ENCODE data around the gene DUSP15. TPM values are rescaled to one million over a fixed set of nuclear protein-coding genes. Genes with fewer than 3 reads are reported as not detected.

The DUSP15 gene
- total and polyA plus RNA-seq, 2 of the 4 experiments (the other 2 are of a cell fraction) = not detected

DNA sequence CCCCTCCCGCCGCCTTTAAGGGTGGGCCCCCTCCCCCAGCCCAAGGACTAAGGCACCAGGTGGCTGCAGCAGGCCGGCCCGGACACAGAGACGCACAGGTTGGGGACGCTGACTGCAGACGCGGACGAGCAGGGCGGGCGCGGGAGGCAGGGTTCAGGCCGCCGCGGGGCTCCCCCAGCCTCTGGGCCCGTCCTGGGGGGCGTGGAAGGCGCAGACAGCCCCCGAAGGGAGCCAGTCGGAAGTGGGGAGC is 9.3 kb downstream of the DUSP15 start:
- WGBS, 2 experiments (ENCODE audit: extremely low coverage in 2 of 2, insufficient read length in 1 of 2) = 4% methylated on average over 11 of the region's 20 CpGs; no CpG with 5 or more reads in 1 of the 2 experiments
- Histone ChIP-seq H3K14ac (replicated peaks; ENCODE audit: low read depth, low read length) (no peak overlapping the region), H4K5ac (ENCODE audit: low read depth, low read length) (no peak overlapping the region), H2BK15ac (ENCODE audit: low read depth, low read length) (no peak overlapping the region), H3K9me3 (ENCODE audit: control insufficient read depth, insufficient read depth, low read length) (no peaks in the 10 kb centered on the region), H2AK9ac (replicated peaks; ENCODE audit: low read depth, low read length, poor library complexity) (no peak overlapping the region), H3K9me1 (ENCODE audit: insufficient read depth, low read length) (no peaks in the 10 kb centered on the region; the same call in 1 of the 2 replicates), H3K23ac (ENCODE audit: low read depth, low read length) (no peak overlapping the region), H3K4me2 (ENCODE audit: low read depth, low read length) (peak overlapping the region; percentile 78), H3K27me3 (ENCODE audit: control insufficient read depth, insufficient read depth, low read length) (peaks cover 85% of the 10 kb centered on the region), H3K4ac (ENCODE audit: low read depth, low read length) (no peak overlapping the region), H4K91ac (ENCODE audit: insufficient read depth, low read depth, low read length) (no peak overlapping the region), H3K27ac (ENCODE audit: insufficient read depth, low read length) (no peak overlapping the region), H4K20me1 (ENCODE audit: insufficient read depth, low read length) (no peaks in the 10 kb centered on the region), H3K36me3 (ENCODE audit: control insufficient read depth, insufficient read depth, low read length) (no peaks in the 10 kb centered on the region), H4K8ac (ENCODE audit: low read depth in 2 of 2, low read length in 2 of 2) (no peak overlapping the region), H3K4me3 (ENCODE audit: insufficient read depth, low read depth, low read length) (peak overlapping the region; percentile 37), H2AK5ac (ENCODE audit: low read depth, low read length) (no peak overlapping the region), H2BK20ac (ENCODE audit: low read depth, low read length) (no peak overlapping the region), H2AFZ (replicated peaks; ENCODE audit: low read length, poor library complexity) (peak overlapping the region; percentile 85), H2BK120ac (ENCODE audit: low read depth, low read length) (no peak overlapping the region), H2BK5ac (ENCODE audit: low read depth, low read length, poor library complexity, severe bottlenecking) (no peak overlapping the region), H3K9ac (ENCODE audit: low read depth, low read length) (no peak overlapping the region), H3K4me1 (ENCODE audit: control insufficient read depth, insufficient read depth, low read length) (peaks cover 2% of the 10 kb centered on the region; the same call in 1 of the 2 replicates), H3K79me1 (ENCODE audit: low read depth in 1 of 2, low read length in 2 of 2) (no peaks in the 10 kb centered on the region), H3K56ac (ENCODE audit: extremely low read depth, insufficient read depth, low read length) (no peak overlapping the region), H3K18ac (ENCODE audit: low read depth, low read length) (no peak overlapping the region)
- ATAC-seq (ENCODE audit: low read depth) (peak; percentile 40; the same call in 1 of the 2 replicates), DNase-seq (no peak)
- CTCF ChIA-PET = no interaction called here
- POLR2A ChIA-PET (ENCODE audit: unreplicated experiment) = no interaction called here
- intact Hi-C loops (cut with micrococcal nuclease) = no loop called here
- BruUV-seq (replicated peaks) = no TSS peak
- TF ChIP-seq RFX5 (IDR thresholded peaks at IDR 0.05; ENCODE audit: low read depth, low read length) = no peak
- no peak for TF ChIP-seq NFE2L2 (IDR thresholded peaks at IDR 0.05; ENCODE audit: low read depth, low read length)
- TF ChIP-seq, protein P1, sequence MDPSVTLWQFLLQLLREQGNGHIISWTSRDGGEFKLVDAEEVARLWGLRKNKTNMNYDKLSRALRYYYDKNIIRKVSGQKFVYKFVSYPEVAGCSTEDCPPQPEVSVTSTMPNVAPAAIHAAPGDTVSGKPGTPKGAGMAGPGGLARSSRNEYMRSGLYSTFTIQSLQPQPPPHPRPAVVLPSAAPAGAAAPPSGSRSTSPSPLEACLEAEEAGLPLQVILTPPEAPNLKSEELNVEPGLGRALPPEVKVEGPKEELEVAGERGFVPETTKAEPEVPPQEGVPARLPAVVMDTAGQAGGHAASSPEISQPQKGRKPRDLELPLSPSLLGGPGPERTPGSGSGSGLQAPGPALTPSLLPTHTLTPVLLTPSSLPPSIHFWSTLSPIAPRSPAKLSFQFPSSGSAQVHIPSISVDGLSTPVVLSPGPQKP (IDR thresholded peaks at IDR 0.05; ENCODE audit: borderline replicate concordance, low read depth, low read length) = no peak
- TF ChIP-seq CEBPB (IDR thresholded peaks at IDR 0.05; ENCODE audit: low read depth, low read length) = no peak
- TF ChIP-seq, protein P2, sequence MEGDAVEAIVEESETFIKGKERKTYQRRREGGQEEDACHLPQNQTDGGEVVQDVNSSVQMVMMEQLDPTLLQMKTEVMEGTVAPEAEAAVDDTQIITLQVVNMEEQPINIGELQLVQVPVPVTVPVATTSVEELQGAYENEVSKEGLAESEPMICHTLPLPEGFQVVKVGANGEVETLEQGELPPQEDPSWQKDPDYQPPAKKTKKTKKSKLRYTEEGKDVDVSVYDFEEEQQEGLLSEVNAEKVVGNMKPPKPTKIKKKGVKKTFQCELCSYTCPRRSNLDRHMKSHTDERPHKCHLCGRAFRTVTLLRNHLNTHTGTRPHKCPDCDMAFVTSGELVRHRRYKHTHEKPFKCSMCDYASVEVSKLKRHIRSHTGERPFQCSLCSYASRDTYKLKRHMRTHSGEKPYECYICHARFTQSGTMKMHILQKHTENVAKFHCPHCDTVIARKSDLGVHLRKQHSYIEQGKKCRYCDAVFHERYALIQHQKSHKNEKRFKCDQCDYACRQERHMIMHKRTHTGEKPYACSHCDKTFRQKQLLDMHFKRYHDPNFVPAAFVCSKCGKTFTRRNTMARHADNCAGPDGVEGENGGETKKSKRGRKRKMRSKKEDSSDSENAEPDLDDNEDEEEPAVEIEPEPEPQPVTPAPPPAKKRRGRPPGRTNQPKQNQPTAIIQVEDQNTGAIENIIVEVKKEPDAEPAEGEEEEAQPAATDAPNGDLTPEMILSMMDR (conservative IDR thresholded peaks at IDR 0.05; ENCODE audit: low read depth, low read length) = no peak
- TF ChIP-seq MAFK (IDR thresholded peaks at IDR 0.05; ENCODE audit: low read depth, low read length) = no peak
- TF ChIP-seq RCOR1 (IDR thresholded peaks at IDR 0.05; ENCODE audit: insufficient replicate concordance, low read length) = no peak
- no peak for TF ChIP-seq CHD1 (IDR thresholded peaks at IDR 0.05; ENCODE audit: low read depth, low read length)
- TF ChIP-seq POLR2A (IDR thresholded peaks at IDR 0.05; ENCODE audit: low read depth, low read length) = no peak
- in situ Hi-C loops (cut with MboI; ENCODE audit: low sequenced_read_pairs) = no loop called here
- dilution Hi-C loops (cut with HindIII; ENCODE audit: low sequenced_read_pairs, unreplicated experiment) = no loop called here
